ENCODE data around the gene KLK15.

KLK15 gene
- long read RNA-seq = 0 reads

- peaks cover 19% of the 10 kb centered on the region for H3K27me3 ChIP-seq (ENCODE audit: insufficient read depth, poor library complexity, severe bottlenecking)
- H3K4me3 ChIP-seq (replicated peaks; ENCODE audit: insufficient read depth, low read length) = no peak within 1 kb of the TSS
- DNase-seq (ENCODE audit: low read depth in 1 of 2, low spot score in 1 of 2) = no peak
- no peak within 1 kb of the TSS for H3K27ac ChIP-seq (replicated peaks)
- TF ChIP-seq POLR2AphosphoS5 (IDR thresholded peaks at IDR 0.05; ENCODE audit: low read depth) = no peak
- TF ChIP-seq SPI1 (IDR thresholded peaks at IDR 0.05; ENCODE audit: borderline replicate concordance, low read depth) = no peak
- no peak for TF ChIP-seq CTCF (IDR thresholded peaks at IDR 0.05; ENCODE audit: insufficient read depth, low read length)
- no peak for TF ChIP-seq REST (IDR thresholded peaks at IDR 0.05; ENCODE audit: insufficient replicate concordance, low read depth)
- no peak for TF ChIP-seq GABPA (IDR thresholded peaks at IDR 0.05; ENCODE audit: low read depth)
Observed at GRCh38 chr19:50833117-50833801, at the start of gene KLK15. Gene KLK15, minus strand, starts transcription at chr19:50833574. Its CDS starts 2,082 bp downstream, at chr19:50831492.

DNA sequence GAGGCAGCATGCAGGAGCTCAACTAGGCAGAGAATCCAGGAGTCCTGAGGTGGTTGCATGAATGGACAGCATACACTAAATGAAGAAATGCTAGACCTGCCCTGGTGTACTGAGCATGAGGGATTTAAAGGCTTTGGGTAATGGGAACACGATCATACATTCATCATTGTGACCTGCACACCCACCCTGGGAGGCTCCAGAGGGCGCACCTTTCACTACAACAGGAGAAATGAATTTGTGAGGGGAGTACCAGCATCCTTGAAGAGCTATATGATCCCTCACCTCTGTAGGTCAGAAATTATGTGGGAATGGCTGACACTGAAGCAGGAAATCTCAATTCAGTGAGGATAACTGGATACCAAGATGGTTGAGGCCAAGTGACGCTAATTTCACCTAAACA is 48.8 kb upstream of the KLK15 start:
- no peak for DNase-seq (ENCODE audit: low read depth in 1 of 2, low spot score in 1 of 2)
- no peak overlapping the region for H3K27ac ChIP-seq (replicated peaks)
- no peaks in the 10 kb centered on the region for H3K27me3 ChIP-seq (ENCODE audit: insufficient read depth, poor library complexity, severe bottlenecking)
- no peak overlapping the region for H3K4me3 ChIP-seq (replicated peaks; ENCODE audit: insufficient read depth, low read length)
- TF ChIP-seq REST (IDR thresholded peaks at IDR 0.05; ENCODE audit: insufficient replicate concordance, low read depth) (no peak), POLR2AphosphoS5 (IDR thresholded peaks at IDR 0.05; ENCODE audit: low read depth) (no peak), GABPA (IDR thresholded peaks at IDR 0.05; ENCODE audit: low read depth) (no peak), CTCF (IDR thresholded peaks at IDR 0.05; ENCODE audit: insufficient read depth, low read length) (no peak), SPI1 (IDR thresholded peaks at IDR 0.05; ENCODE audit: borderline replicate concordance, low read depth) (no peak)

GRCh38 chr19:50880241-50880640 is 46.9 kb upstream of the KLK15 start:
- Histone ChIP-seq H3K4me3 (replicated peaks; ENCODE audit: insufficient read depth, low read length) (no peak overlapping the region), H3K27ac (replicated peaks) (no peak overlapping the region), H3K27me3 (ENCODE audit: insufficient read depth, poor library complexity, severe bottlenecking) (peaks cover 9% of the 10 kb centered on the region)
- TF ChIP-seq POLR2AphosphoS5 (IDR thresholded peaks at IDR 0.05; ENCODE audit: low read depth) = no peak
- no peak for TF ChIP-seq REST (IDR thresholded peaks at IDR 0.05; ENCODE audit: insufficient replicate concordance, low read depth)
- no peak for TF ChIP-seq GABPA (IDR thresholded peaks at IDR 0.05; ENCODE audit: low read depth)
- TF ChIP-seq SPI1 (IDR thresholded peaks at IDR 0.05; ENCODE audit: borderline replicate concordance, low read depth) = no peak
- TF ChIP-seq CTCF (IDR thresholded peaks at IDR 0.05; ENCODE audit: insufficient read depth, low read length) = no peak
- DNase-seq (ENCODE audit: low read depth in 1 of 2, low spot score in 1 of 2) = no peak
